Measurements from ENCODE around the gene ZNF684.
"Not testable (repeated sequence)": the region's sequence is repeated elsewhere in the genome, so short reads cannot be mapped to it uniquely, and the experiment has no call there.

The ZNF684 gene

GRCh38 chr1:40531381-40532061 lies at the start of gene ZNF684:
TSS of gene ZNF684 (plus strand) at chr1:40531637. CDS start at chr1:40533167, 1,530 bp downstream.
- H3K27me3 Mint-ChIP-seq, result peaks cover 3% of the 10 kb centered on the region
- peaks cover 26% of the 10 kb centered on the region for H3K4me1 Mint-ChIP-seq
- H3K27ac Mint-ChIP-seq, result peak within 1 kb of the TSS; percentile 98
- H3K4me3 Mint-ChIP-seq, result peak within 1 kb of the TSS; percentile 100
- peaks cover 10% of the 10 kb centered on the region for H3K36me3 Mint-ChIP-seq
- H3K9me3 Mint-ChIP-seq, result peaks cover 11% of the 10 kb centered on the region

DNA sequence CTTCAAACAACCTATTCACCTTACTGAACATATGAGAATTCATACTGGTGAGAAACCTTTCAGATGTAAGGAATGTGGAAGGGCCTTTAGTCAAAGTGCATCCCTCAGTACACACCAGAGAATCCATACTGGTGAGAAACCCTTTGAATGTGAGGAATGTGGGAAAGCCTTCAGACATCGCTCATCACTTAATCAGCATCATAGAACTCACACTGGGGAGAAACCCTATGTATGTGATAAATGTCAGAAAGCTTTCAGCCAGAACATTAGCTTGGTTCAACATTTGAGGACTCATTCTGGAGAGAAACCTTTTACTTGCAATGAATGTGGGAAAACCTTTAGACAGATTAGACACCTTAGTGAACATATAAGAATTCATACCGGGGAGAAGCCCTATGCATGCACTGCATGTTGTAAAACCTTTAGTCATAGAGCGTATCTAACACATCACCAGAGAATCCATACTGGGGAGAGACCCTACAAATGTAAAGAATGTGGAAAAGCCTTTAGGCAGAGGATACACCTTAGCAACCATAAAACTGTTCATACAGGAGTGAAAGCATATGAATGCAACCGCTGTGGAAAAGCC lies 36.0 kb upstream of the ZNF684 start:
- Mint-ChIP-seq H3K36me3 (peaks cover 59% of the 10 kb centered on the region), H3K27ac (no peak overlapping the region), H3K9me3 (peaks cover 34% of the 10 kb centered on the region), H3K4me1 (no peaks in the 10 kb centered on the region), H3K4me3 (no peak overlapping the region), H3K27me3 (no peaks in the 10 kb centered on the region)

GRCh38 chr1:40502651-40503050 lies 28.8 kb upstream of the ZNF684 start:
- not testable (repeated sequence) for H3K4me3 Mint-ChIP-seq, H3K27me3 Mint-ChIP-seq, H3K4me1 Mint-ChIP-seq, H3K27ac Mint-ChIP-seq
- Mint-ChIP-seq H3K9me3 (peaks cover 17% of the 10 kb centered on the region), H3K36me3 (peaks cover 56% of the 10 kb centered on the region)

- H3K4me3 Mint-ChIP-seq, result peak overlapping the region; percentile 91
- peak overlapping the region; percentile 41 for H3K27ac Mint-ChIP-seq
- H3K9me3 Mint-ChIP-seq, result peaks cover 10% of the 10 kb centered on the region
- H3K4me1 Mint-ChIP-seq, result peaks cover 11% of the 10 kb centered on the region
- peaks cover 44% of the 10 kb centered on the region for H3K36me3 Mint-ChIP-seq
- no peaks in the 10 kb centered on the region for H3K27me3 Mint-ChIP-seq
Observed at GRCh38 chr1:40507973-40508372, 23.5 kb upstream of the ZNF684 start.

DNA sequence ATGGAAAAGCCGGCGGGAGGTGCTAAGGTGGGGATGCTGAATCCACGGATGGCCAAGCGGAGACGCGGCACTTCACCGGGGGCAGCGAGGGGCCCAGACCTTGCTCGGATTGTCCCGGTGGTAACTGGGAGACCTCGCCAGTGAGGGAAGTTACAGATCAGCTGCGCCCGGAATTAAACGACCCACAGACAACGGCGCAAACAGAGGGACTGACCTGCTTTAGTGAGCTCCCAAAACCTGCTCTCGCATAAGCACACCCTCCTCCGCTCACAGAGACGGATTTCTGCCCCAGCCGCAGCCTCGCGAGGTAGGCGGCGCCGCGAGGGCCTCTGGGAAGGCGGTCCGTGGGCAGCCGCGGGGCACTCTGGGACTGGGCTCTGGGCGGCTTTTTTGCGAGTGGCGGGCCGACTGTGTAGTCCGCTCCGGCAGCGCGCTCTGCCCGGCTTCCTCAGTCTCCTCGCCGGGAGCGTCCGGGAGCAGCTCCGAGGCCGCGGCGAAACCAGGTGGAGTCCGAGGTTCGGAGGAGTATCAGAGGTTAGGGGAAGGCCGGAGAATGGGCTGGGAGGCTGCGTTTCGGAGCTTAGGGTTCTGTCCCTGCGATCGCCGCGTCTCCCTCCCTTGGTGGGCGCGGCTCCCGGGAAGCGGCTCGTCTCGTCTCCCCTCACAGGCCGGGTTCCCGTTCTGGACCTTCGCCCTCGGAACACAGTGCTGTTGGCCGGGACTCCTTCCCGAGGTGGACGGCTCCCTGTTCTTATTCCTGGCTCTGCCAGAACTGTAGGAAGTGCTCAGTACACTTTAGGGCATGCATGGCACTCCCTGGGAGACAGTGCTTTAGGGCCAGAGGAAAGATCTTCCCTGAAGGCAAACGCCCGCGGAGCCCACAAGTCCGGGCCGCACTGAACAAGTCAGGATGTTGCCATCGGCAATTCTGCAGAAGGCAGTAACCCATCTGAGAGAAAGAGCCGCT lies 22.8 kb upstream of the ZNF684 start, which contains the start of gene EXO5:
Gene EXO5, plus strand, starts transcription at position 393 of the 967 bp plus-strand sequence. CDS start 5,778 bp downstream, outside the sequence.
- peaks cover 10% of the 10 kb centered on the region for H3K9me3 Mint-ChIP-seq
- H3K4me3 Mint-ChIP-seq, result peak within 1 kb of the TSS; percentile 91
- peaks cover 11% of the 10 kb centered on the region for H3K4me1 Mint-ChIP-seq
- H3K27me3 Mint-ChIP-seq, result no peaks in the 10 kb centered on the region
- H3K27ac Mint-ChIP-seq, result peak within 1 kb of the TSS; percentile 41
- peaks cover 38% of the 10 kb centered on the region for H3K36me3 Mint-ChIP-seq

GRCh38 chr1:40519517-40519916 lies 11.9 kb upstream of the ZNF684 start:
- H3K4me1 Mint-ChIP-seq, result no peaks in the 10 kb centered on the region
- H3K27ac Mint-ChIP-seq, result no peak overlapping the region
- H3K36me3 Mint-ChIP-seq, result peaks cover 22% of the 10 kb centered on the region
- no peaks in the 10 kb centered on the region for H3K27me3 Mint-ChIP-seq
- peaks cover 21% of the 10 kb centered on the region for H3K9me3 Mint-ChIP-seq
- no peak overlapping the region for H3K4me3 Mint-ChIP-seq

DNA sequence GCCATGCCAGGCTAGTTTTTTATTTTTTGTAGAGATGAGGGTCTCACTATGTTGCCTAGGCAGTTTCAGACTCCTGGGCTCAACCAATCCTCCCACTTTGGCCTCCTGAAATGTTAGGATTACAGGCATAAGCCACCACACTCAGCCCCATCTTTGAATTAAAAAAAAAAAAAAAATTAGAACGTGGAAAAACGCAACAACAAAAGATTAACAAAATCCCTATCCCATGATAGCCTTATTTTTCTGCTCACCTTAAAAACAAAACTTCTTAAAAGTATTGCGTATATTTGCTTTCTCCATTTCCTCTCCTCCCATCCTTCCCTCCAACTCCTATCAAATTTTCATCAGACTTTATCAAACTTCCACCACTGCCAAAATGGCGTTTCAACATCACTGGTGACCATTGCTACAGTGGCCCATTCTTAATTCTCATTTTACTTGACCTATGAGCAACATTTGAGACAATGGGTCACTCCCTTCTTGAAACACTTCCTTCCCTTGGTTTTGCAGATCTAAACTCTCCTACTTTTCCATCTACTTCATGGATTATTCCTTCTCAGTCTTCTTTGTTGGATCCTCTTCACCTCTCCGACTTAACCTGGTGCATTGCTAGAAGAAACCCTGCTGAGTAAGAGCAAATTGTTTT lies 579 bp upstream of the ZNF684 start:
- Mint-ChIP-seq H3K9me3 (peaks cover 14% of the 10 kb centered on the region), H3K4me1 (peaks cover 26% of the 10 kb centered on the region), H3K27ac (peak overlapping the region; percentile 98), H3K36me3 (peaks cover 12% of the 10 kb centered on the region), H3K4me3 (peak overlapping the region; percentile 100), H3K27me3 (peaks cover 5% of the 10 kb centered on the region)

DNA sequence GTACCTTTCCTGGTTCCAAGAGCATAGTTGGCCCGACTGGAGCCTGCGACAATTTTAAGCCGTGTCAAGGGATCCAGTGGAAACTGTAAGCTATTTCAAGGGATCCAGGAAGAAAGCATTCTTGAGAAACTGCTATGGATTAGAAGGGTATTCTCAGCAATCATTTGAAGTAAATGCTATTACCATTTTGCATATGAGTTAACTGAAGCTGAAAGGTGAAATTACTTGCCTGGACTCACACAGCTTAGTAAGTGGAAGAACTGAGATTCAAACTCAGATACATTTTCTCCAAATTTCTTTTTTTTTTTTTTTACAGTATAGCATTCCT lies 589 bp downstream of the ZNF684 start:
- H3K27me3 Mint-ChIP-seq, result peaks cover 3% of the 10 kb centered on the region
- no peak overlapping the region for H3K27ac Mint-ChIP-seq
- peaks cover 11% of the 10 kb centered on the region for H3K9me3 Mint-ChIP-seq
- H3K4me1 Mint-ChIP-seq, result peaks cover 26% of the 10 kb centered on the region
- peak overlapping the region; percentile 100 for H3K4me3 Mint-ChIP-seq
- peaks cover 11% of the 10 kb centered on the region for H3K36me3 Mint-ChIP-seq

GRCh38 chr1:40532844-40533424 lies 1.5 kb downstream of the ZNF684 start:
- H3K4me1 Mint-ChIP-seq, result peaks cover 26% of the 10 kb centered on the region
- H3K9me3 Mint-ChIP-seq, result peaks cover 11% of the 10 kb centered on the region
- peak overlapping the region; percentile 63 for H3K4me3 Mint-ChIP-seq
- peaks cover 15% of the 10 kb centered on the region for H3K36me3 Mint-ChIP-seq
- no peak overlapping the region for H3K27ac Mint-ChIP-seq
- H3K27me3 Mint-ChIP-seq, result peaks cover 3% of the 10 kb centered on the region

DNA sequence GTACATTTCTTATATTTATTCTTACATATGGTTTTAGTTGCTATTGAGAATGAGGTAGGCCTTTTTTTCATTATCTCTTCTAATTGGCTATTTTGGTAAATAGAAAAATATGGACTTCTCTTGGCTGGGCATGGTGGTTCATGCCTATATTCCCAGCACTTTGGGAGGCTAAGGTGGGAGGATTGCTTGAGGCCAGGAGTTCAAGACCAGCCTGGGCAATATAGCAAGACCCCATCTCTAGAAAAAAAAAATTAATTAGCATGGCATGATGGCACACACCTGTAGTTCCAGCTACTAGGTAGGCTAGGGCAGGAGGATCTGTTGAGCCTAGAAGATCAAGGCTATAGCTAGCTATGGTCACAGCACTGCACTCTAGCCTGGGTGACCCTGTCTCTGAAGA lies 3.2 kb downstream of the ZNF684 start:
- peaks cover 11% of the 10 kb centered on the region for H3K9me3 Mint-ChIP-seq
- peaks cover 19% of the 10 kb centered on the region for H3K36me3 Mint-ChIP-seq
- H3K4me3 Mint-ChIP-seq, result no peak overlapping the region
- peaks cover 26% of the 10 kb centered on the region for H3K4me1 Mint-ChIP-seq
- no peak overlapping the region for H3K27ac Mint-ChIP-seq
- peaks cover 2% of the 10 kb centered on the region for H3K27me3 Mint-ChIP-seq

DNA sequence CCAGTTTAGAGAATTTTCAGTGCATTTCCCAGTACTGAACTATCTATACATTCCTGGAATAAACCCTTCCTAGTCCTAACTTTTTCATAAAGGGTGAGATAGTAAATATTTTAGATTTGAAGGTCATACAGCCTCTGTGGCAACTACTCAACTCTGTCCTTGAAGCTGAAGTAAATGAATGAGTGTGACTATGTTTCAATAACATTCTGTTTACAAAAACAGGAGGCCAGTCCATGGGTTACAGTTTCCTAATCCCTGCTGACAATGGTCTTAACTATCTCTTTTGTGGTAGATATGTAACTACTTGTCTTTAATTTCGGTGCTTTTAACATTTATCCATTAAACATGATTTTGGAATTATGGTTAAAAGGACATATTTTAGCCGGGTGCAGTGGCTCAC lies 4.3 kb downstream of the ZNF684 start:
- Mint-ChIP-seq H3K4me1 (peaks cover 24% of the 10 kb centered on the region), H3K9me3 (peaks cover 7% of the 10 kb centered on the region), H3K27ac (no peak overlapping the region), H3K36me3 (peaks cover 20% of the 10 kb centered on the region), H3K4me3 (no peak overlapping the region), H3K27me3 (no peaks in the 10 kb centered on the region)

DNA sequence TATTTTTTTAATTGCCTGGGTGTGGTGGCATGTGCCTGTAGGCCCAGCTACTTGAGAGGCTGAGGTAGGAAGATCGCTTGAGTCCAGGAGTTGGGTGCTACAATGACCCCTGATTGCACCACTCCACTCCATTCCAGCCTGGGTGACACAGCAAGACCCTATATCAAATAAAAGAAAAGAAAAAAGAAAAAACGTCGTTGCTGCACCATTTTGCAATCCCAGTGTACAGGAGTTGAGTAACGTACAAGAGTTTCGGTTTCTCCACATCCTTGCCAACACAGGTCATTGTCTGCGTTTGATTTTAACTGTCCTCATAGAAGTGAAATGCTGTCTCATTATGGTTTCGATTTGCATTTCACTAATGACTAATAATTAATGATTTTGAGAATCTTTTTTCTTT lies 7.9 kb downstream of the ZNF684 start:
- H3K36me3 Mint-ChIP-seq, result peaks cover 37% of the 10 kb centered on the region

GRCh38 chr1:40546957-40547356 lies 15.5 kb downstream of the ZNF684 start:
- peaks cover 53% of the 10 kb centered on the region for H3K36me3 Mint-ChIP-seq
- no peak overlapping the region for H3K27ac Mint-ChIP-seq
- H3K4me1 Mint-ChIP-seq, result no peaks in the 10 kb centered on the region
- H3K9me3 Mint-ChIP-seq, result peaks cover 9% of the 10 kb centered on the region
- H3K27me3 Mint-ChIP-seq, result no peaks in the 10 kb centered on the region
- no peak overlapping the region for H3K4me3 Mint-ChIP-seq

More for the DNA sequence above, 7.9 kb downstream of the ZNF684 start:
- no peak overlapping the region for H3K27ac Mint-ChIP-seq
- no peaks in the 10 kb centered on the region for H3K4me1 Mint-ChIP-seq
- no peak overlapping the region for H3K4me3 Mint-ChIP-seq
- no peaks in the 10 kb centered on the region for H3K27me3 Mint-ChIP-seq
- no peaks in the 10 kb centered on the region for H3K9me3 Mint-ChIP-seq

- H3K4me3 Mint-ChIP-seq, result no peak overlapping the region
- no peaks in the 10 kb centered on the region for H3K27me3 Mint-ChIP-seq
- no peaks in the 10 kb centered on the region for H3K4me1 Mint-ChIP-seq
- H3K9me3 Mint-ChIP-seq, result no peaks in the 10 kb centered on the region
- H3K36me3 Mint-ChIP-seq, result peaks cover 8% of the 10 kb centered on the region
- H3K27ac Mint-ChIP-seq, result no peak overlapping the region
Observed at GRCh38 chr1:40553017-40553416, 21.6 kb downstream of the ZNF684 start.

- not testable (repeated sequence) for H3K27ac Mint-ChIP-seq, H3K9me3 Mint-ChIP-seq, H3K4me3 Mint-ChIP-seq, H3K36me3 Mint-ChIP-seq, H3K27me3 Mint-ChIP-seq, H3K4me1 Mint-ChIP-seq
Observed at GRCh38 chr1:40554807-40555206, 23.4 kb downstream of the ZNF684 start.
